Transverse colon (tissue), 4 donors: ENCODE data around the gene PGPEP1. TPM values are rescaled to one million over a fixed set of nuclear protein-coding genes. Genes with fewer than 3 reads are reported as not detected.

ENCODE experiments used
- DNase-seq: peaks from one replicate; pipeline ENCODE4 v3.0.0-alpha.2; 2019
- H3K27ac ChIP-seq, 4 donors: fragments of 200-600 bp; sonication (generic); 2 replicates each; pipeline ENCODE4 v1.5.1; 2016 to 2018; ENCODE audit warnings: inconsistent platforms in 4 of 4
- H3K27me3 ChIP-seq: fragments of 200-600 bp; sonication (generic); 2 replicates; pipeline ENCODE4 v1.5.1; 2017; ENCODE audit warnings: inconsistent platforms
- H3K36me3 ChIP-seq, 4 donors: fragments of 200-600 bp; sonication (generic); 2 replicates each; pipeline ENCODE4 v1.5.1; 2017 to 2019; ENCODE audit warnings: inconsistent platforms in 4 of 4
- H3K4me1 ChIP-seq, 4 donors: fragments of 200-600 bp; sonication (generic); 2 replicates each; pipeline ENCODE4 v1.5.1; 2017 to 2020; ENCODE audit warnings: inconsistent platforms in 4 of 4
- H3K4me3 ChIP-seq, 4 donors: fragments of 200-600 bp; sonication (generic); 1 replicate in 1 of 4; 2 replicates in 3 of 4; pipeline versions ENCODE4 v1.5.1 to v1.6.1; 2017 to 2019; ENCODE audit warnings: inconsistent platforms in 4 of 4
- H3K9me3 ChIP-seq, 2 donors: fragments of 200-600 bp; sonication (generic); 2 replicates each; pipeline ENCODE4 v1.5.1; 2017 to 2019; ENCODE audit warnings: inconsistent platforms in 2 of 2
- CTCF ChIP-seq, 5 experiments: fragments of 200-600 bp in 3 of 5; fragments of 450-650 bp in 2 of 5; sonication (generic) in 3 of 5; IDR thresholded peaks; 1 replicate in 2 of 5; 2 replicates in 3 of 5; pipeline ENCODE4 v1.5.1; 2016 to 2017; ENCODE audit warnings: antibody characterized with exemption in 5 of 5, inconsistent platforms in 3 of 5, mild to moderate bottlenecking in 2 of 5, moderate library complexity in 1 of 5
- EP300 ChIP-seq: sonication (generic); formaldehyde crosslinking; IDR thresholded peaks from one replicate; pipeline ENCODE4 v1.6.1; 2017; ENCODE audit warnings: antibody characterized with exemption, low read depth
- POLR2A ChIP-seq: fragments of 450-650 bp; IDR thresholded peaks from one replicate; pipeline ENCODE4 v1.6.1; 2016; ENCODE audit warnings: antibody characterized with exemption, mild to moderate bottlenecking, moderate library complexity
- POLR2AphosphoS5 ChIP-seq, 3 donors: sonication (generic); formaldehyde crosslinking; IDR thresholded peaks; one replicate each; pipeline ENCODE4 v1.6.1; 2016; ENCODE audit warnings: antibody characterized with exemption in 3 of 3
- WGBS, 2 donors: methylation state at CpG; one replicate each; pipeline ENCODE4 v1.1.5; 2018; ENCODE audit warnings: low coverage in 1 of 2; 5-methylcytosine and 5-hydroxymethylcytosine counted together
- in situ Hi-C, 4 donors: fragments of 200-750 bp; cut with MboI; loops; one replicate each; pipeline versions ENCODE4 v1.15.0 to v1.15.1; 2017; ENCODE audit warnings: low sequenced_read_pairs in 3 of 4, low pct_ligation_motif_present in 1 of 4, low pct_unique_long_range_greater_than_20kb in 1 of 4
- intact Hi-C: fragments of 100-400 bp; cut with DNase I; formaldehyde crosslinking; loops from one replicate; pipeline ENCODE4 v1.15.1; 2023; ENCODE audit warnings: low total_unique reads
- total RNA-seq, 4 donors: library from RNA; depleted of rRNA; stranded (reverse); fragments of >200 nt; gene quantifications; one replicate each; pipeline ENCODE4 v1.1.0, GENCODE V29; 2016

Gene PGPEP1
- total RNA-seq, 4 donors from 2014 or later = 59.7 to 110 (median 73.0) TPM

- Histone ChIP-seq H3K27me3 (peaks cover 24% of the 10 kb centered on the region), H3K4me3 (peak overlapping the region; percentile 15 to 35 (median 24)), H3K36me3 (no peaks in the 10 kb centered on the region), H3K4me1 (peaks cover 35 to 72% (median 64%) of the 10 kb centered on the region in 4 donors), H3K9me3 (no peaks in the 10 kb centered on the region), H3K27ac (peak overlapping the region; percentile 87 to 92 (median 88))
- WGBS, 2 donors = 1% methylated on average over 20 of the region's 53 CpGs; no CpG with 5 or more reads in 1 of the 2 donors
- in situ Hi-C loops = loop anchor here in 1 of 4 donors (25.0 kb wide), 1 partner anchor 155 kb away; the partner anchor contains the start of gene IQCN
- TF ChIP-seq EP300 = no peak
- no peak for TF ChIP-seq POLR2AphosphoS5 (IDR thresholded peaks at IDR 0.05)
- no peak for TF ChIP-seq POLR2A
- TF ChIP-seq CTCF (IDR thresholded peaks at IDR 0.05) = no peak
- intact Hi-C loops = loop anchor here (10.0 kb wide), 2 partner anchors 153 to 213 kb away; partner anchors contain the start of gene RAB3A
- DNase-seq = peak; percentile 70
Measured at GRCh38 chr19:18417250-18418028, 77.0 kb downstream of the PGPEP1 start.

GRCh38 chr19:18418029-18418482 lies 77.7 kb downstream of the PGPEP1 start:
- peaks cover 24% of the 10 kb centered on the region for H3K27me3 ChIP-seq
- DNase-seq = no peak
- TF ChIP-seq POLR2A (no peak), POLR2AphosphoS5 (IDR thresholded peaks at IDR 0.05) (no peak), EP300 (no peak), CTCF (IDR thresholded peaks at IDR 0.05) (no peak)
- WGBS, 2 donors = 11% methylated on average over 18 of the region's 30 CpGs; no CpG with 5 or more reads in 1 of the 2 donors
- in situ Hi-C loops (loop anchor here in 1 of 4 donors (25.0 kb wide), 1 partner anchor 156 kb away; the partner anchor contains the start of gene IQCN), intact Hi-C loops (loop anchor here (10.0 kb wide), 2 partner anchors 153 to 213 kb away; partner anchors contain the start of gene RAB3A)
- peaks cover 36 to 77% (median 64%) of the 10 kb centered on the region in 4 donors for H3K4me1 ChIP-seq
- no peaks in the 10 kb centered on the region for H3K9me3 ChIP-seq
- H3K27ac ChIP-seq = peak overlapping the region; percentile 87 to 92 (median 88)
- peak overlapping the region in 2 of 4 donors; percentile 31 to 35 for H3K4me3 ChIP-seq
- H3K36me3 ChIP-seq = no peaks in the 10 kb centered on the region

- TF ChIP-seq POLR2A = peak; percentile 10
- no peak for TF ChIP-seq EP300
- intact Hi-C loops (loop anchor here (10.0 kb wide), 2 partner anchors 154 to 214 kb away; partner anchors contain the start of gene RAB3A), in situ Hi-C loops (loop anchor here in 1 of 4 donors (25.0 kb wide), 1 partner anchor 156 kb away; the partner anchor contains the start of gene IQCN)
- Histone ChIP-seq H3K4me3 (peak overlapping the region; percentile 22 to 89 (median 68)), H3K4me1 (peaks cover 40 to 83% (median 67%) of the 10 kb centered on the region in 4 donors), H3K36me3 (no peaks in the 10 kb centered on the region), H3K27ac (peak overlapping the region; percentile 87 to 92 (median 88)), H3K27me3 (peaks cover 24% of the 10 kb centered on the region), H3K9me3 (no peaks in the 10 kb centered on the region)
- 14% methylated on average over 34 of the region's 39 CpGs; no CpG with 5 or more reads in 1 of the 2 donors for WGBS, 2 donors
- peak; percentile 46 for DNase-seq
Measured at GRCh38 chr19:18418483-18419194, 78.2 kb downstream of the PGPEP1 start.

DNA sequence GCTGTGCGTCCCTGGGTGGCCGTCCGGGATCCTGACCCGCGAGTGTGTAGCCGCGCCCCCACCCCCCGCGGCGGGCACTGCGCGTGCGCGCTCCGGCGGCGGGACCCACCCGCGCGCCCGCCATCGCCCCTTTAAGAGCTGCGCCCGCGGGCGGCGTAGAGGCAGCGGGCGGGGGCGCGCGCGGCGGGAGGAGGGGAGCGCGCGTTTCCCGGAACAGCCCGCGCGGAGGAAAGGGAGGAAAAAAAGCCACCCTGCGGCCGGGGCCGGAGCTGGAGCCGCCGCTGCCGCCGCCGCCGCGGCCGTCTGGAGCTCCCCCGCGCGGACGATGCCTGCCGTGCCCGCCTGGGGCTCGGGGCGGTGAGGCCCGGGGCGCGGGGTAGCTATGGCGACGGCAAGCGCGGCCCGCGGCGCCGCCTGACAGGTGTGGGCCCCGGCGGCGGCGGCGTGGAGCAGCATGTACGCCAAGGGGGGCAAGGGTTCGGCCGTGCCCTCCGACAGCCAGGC lies 78.8 kb downstream of the PGPEP1 start, which contains the start of gene SSBP4:
Gene SSBP4 (plus strand): TSS at position 204 of the 504 bp plus-strand sequence. CDS start 251 bp downstream, at position 455.
- peak; percentile 75 for DNase-seq
- Histone ChIP-seq H3K4me1 (peaks cover 40 to 84% (median 71%) of the 10 kb centered on the region in 4 donors), H3K36me3 (no peaks in the 10 kb centered on the region), H3K27ac (peak within 1 kb of the TSS; percentile 87 to 92 (median 88)), H3K9me3 (no peaks in the 10 kb centered on the region), H3K4me3 (peak within 1 kb of the TSS; percentile 60 to 89 (median 68)), H3K27me3 (peaks cover 24% of the 10 kb centered on the region)
- intact Hi-C loops = loop anchor here (10.0 kb wide), 2 partner anchors 154 to 214 kb away; partner anchors contain the start of gene RAB3A
- in situ Hi-C loops = loop anchor here in 1 of 4 donors (25.0 kb wide), 1 partner anchor 157 kb away; the partner anchor contains the start of gene IQCN
- WGBS, 2 donors = 1% methylated on average over 35 of the region's 80 CpGs; no CpG with 5 or more reads in 1 of the 2 donors
- TF ChIP-seq CTCF (IDR thresholded peaks at IDR 0.05) (peak in 2 of 5 experiments; percentile 31 to 35), POLR2A (no peak), POLR2AphosphoS5 (IDR thresholded peaks at IDR 0.05) (peak; percentile 11 to 31 (median 14))
